GM18870 (cell line): ENCODE measurements around the gene DVL2.

Source experiments
- ATAC-seq: cut with Tn5 transposase; IDR thresholded peaks from one replicate; pipeline ENCODE4 v1.9.1; 2021; ENCODE audit warnings: moderate library complexity; ENCODE audit not compliant: unreplicated experiment

Gene DVL2

DNA sequence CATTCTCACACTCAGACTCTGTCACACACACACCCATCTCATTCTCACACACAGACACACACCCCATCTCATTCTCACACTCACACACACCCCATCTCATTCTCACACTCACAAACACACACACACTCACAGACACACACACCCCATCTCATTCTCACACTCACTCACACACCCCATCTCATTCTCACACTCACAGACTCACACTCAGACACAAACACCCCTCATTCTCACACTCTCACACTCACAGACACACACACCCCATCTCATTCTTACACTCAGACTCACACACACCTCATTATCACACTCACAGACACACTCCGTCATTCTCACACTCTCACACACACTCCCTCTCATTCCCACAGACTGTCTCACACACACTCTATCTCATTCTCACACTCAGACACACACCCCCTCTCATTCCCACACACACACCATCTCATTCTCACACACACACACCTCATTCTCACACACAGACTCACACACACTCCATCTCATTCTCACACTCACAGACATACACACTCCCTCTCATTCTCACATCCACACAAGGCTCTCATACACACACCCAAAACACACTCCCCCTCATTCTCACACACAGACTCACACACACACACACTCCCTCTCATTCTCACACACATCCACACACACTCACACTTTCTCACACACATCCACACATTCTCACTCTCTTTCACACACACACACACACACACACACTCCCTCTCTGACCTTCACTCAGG, 58.0 kb downstream of the DVL2 start:
- no peak for ATAC-seq
